GM21619 (cell line): ENCODE results near the gene CDC73.

ENCODE experiments used
- ATAC-seq: cut with Tn5 transposase; IDR thresholded peaks from one replicate; pipeline ENCODE4 v1.9.1; 2021; ENCODE audit not compliant: unreplicated experiment

The CDC73 gene

DNA sequence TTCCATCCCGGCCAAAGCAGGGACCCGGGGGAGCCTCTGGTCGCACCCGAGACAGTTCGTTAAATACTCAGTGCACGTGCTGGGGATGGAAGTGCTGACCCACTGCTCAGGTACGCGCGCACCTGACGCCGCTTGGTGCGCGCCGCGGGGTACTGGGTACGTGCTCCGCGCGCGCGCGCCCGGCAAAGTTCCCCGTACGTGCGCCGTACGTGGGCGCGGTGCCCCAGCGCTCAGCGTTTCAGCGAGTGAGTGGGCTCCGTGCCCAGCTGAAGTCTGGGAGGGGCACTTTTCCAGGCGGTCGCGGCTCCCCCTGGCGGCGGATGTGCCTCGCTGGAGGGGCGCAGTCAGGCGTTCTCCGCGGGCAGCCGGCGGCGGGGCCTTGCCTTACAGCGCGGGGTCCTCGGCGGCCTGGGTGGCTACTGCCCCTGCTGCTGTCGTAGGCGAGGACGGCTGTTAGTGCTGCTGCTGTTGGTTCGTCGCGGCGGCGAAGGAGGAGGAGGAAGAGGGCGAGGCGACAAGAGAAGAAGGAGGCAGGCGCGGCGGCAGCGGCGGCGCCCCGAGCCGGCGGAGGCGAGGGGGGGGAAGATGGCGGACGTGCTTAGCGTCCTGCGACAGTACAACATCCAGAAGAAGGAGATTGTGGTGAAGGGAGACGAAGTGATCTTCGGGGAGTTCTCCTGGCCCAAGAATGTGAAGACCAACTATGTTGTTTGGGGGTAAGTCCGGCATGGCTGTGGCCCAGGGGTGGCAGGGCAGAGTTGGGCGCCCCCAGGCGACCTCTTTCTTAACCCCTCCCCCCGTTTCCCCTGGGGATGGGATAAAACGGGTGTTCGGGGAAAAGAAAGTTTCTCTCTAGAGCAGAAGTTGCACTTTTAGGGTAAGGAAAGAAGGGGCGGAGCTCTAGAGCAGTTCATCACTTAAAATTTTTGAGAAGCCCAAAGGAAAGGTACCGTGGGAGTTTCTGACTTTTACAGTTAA, at the start of gene CDC73:
Gene CDC73, plus strand, starts transcription at position 416 of the 978 bp plus-strand sequence. Its CDS starts 170 bp downstream, at position 586.
- peak; percentile 89 for ATAC-seq

DNA sequence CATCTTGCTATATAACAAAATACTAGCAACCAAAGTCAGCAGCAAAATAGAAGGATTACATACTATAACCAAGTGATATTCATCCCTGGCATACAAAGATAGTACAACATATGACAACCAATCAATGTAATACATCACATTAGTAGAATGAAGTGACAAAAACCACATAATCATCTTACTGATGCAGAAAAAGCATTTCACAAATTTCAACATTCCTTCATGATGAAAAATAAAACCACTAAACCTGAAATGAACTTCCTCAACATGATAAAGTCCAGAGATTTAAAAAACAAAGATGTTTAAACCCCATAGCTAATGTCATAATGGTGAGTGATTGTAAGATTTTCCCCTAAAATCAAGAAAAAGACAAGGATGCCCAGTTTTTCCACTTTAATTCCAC, 43.8 kb upstream of the CDC73 start:
- ATAC-seq, result no peak

DNA sequence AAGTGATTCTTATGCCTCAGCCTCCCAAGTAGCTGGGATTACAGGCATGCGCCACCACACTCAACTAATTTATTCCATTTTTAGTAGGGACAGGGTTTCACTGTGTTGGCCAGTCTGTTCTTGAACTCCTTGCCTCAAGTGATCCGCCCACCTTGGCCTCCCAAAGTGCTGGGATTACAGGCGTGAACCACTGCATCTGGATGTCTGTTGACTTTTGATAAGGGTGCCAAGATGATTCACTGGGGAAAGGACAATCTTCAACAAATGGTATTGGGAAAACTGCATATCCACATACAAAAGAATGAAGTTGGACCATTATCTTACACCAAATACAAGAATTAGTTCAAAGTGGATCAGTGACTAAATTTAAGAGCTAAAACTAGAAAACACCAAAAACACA, 42.6 kb upstream of the CDC73 start:
- ATAC-seq, result no peak

DNA sequence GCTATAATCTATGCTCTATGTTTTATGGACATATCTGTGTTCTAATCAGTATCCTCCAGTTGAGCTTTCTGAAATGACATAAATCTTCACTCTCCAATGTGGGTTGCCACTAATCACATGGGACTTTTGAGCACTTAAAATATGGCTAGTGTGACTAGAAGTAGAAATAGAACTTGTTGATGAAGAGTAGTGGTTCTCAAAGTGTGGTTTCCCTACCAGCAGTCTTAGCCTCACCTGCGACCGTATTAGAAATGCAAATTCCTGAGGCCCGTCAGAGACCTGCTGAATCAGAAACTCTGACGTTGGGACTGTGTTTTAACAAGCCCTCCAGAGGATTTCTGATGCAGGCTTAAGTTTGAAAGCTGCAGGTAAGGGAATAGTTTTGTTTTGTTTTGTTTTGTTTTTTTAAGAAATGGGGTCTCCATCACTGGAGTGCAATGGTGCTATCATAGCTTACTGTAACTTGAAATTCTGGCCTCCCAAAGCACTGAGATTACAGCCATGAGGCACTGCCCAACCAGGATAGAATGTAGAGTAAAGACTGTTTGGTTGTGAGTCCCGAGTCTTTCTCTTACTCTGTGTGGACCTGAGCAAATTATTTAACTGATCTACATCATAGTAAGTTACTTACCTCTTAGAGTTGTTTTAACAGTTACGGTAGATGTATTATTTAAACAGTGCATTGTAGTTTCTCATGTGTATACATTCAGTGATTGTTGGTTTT, 38.3 kb upstream of the CDC73 start:
- peak; percentile 98 for ATAC-seq

DNA sequence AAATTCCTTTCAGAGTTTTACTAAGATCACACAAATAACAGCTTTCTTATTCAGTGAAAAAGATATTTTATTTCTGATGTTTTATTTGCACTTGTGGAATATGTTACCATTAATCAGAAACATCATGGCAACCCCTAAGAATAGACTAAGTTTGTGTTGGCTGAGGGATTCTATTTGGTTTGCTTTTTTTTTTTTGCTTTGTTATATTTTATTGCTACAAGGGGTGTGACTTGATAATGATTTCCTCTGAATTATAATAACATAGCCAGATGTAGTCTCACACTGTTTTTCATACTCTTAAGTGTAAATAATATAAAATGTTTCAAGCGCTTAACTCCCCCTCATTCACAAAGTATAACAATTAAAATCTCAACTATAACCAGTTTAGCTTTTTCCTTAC, 36.6 kb upstream of the CDC73 start:
- ATAC-seq, result no peak

DNA sequence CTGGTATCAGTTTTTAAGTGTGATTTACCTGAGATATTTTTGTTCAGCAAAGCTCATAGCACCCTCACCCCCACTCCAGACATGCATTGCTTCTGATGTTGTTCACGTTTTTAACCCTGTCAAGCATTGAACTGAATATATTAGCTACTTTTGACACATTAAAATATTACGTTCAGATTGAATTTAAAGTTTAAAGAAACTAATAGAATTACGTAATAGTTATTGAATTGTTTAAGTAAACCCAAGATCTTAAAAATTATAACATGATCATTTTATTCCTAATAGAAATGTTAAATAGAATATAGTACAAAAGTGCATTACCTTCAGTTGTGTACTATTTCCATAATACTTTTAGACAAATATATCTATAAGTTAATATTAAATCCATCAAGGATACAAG, 35.5 kb upstream of the CDC73 start:
- no peak for ATAC-seq

DNA sequence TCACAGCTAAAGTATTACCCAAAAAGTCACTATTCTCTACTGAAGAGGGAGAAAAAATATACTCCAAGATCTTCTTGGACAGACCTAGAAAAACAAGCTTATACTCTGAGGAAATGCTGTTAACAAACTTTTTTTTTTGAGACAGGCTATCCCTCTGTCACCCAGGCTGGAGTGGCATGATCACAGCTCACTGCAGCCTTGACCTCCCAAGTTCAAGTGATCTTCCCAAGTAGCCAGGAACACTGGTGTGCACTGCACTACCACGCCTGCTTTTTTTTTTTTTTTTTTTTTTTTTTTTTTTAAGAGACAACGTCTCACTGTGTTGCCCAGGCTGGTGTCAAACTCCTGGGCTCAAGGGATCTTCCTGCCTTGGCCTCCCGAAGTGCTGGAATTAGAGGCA, 33.9 kb upstream of the CDC73 start:
- no peak for ATAC-seq

DNA sequence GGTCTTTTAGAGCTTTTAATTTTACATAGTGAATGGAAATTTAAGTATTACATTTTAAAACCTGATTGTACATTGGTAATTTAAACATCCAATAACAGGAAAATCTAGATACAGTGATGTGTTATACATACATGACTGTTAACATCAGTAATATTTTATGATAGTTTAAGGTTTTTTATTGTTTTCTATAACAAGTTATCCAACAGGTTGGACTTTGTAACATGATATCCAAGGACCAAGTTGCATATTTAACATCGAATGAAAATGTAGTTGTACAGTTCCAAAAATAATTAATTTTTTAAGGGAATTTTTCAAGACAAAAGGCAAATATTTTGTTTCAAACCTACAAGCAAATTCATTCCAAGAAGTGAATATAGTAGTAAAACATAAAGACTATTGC, 31.0 kb upstream of the CDC73 start:
- no peak for ATAC-seq

DNA sequence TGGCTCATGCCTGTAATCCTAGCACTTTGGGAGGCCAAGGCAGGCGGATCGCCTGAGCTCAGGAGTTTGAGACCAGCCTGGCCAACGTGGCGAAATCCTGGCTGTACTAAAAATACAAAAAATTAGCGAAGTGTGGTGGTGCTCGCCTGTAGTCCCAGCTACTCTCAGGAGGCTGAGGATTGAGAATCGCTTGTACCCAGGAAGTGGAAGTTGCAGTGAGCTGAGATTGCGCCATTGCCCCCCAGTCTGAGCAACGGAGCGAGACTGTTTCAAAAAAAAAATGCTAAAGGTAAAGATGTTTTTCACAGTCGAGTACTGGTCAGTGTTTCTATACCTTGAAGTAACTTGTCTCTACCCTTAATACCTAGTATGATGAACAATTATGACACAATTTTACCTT, 27.7 kb upstream of the CDC73 start:
- ATAC-seq, result no peak

DNA sequence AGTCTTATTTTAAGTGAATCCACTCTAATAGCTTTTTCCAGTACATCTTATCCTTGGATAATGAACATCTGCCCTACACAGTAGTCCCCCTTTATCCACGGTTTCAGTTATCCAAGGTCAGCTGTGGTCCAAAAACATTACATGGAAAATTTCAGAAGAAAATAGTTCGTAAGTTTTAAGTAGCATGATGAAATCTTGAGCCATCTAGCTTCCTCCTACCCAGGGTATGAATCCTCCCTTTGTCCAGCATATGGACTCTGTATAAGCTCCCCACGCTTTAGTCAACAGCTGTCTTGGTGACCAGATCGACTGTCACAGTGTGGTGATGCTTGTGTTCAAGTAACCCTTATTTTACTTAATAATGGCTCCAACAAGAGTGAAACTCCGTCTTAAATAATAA, 19.2 kb upstream of the CDC73 start:
- no peak for ATAC-seq

DNA sequence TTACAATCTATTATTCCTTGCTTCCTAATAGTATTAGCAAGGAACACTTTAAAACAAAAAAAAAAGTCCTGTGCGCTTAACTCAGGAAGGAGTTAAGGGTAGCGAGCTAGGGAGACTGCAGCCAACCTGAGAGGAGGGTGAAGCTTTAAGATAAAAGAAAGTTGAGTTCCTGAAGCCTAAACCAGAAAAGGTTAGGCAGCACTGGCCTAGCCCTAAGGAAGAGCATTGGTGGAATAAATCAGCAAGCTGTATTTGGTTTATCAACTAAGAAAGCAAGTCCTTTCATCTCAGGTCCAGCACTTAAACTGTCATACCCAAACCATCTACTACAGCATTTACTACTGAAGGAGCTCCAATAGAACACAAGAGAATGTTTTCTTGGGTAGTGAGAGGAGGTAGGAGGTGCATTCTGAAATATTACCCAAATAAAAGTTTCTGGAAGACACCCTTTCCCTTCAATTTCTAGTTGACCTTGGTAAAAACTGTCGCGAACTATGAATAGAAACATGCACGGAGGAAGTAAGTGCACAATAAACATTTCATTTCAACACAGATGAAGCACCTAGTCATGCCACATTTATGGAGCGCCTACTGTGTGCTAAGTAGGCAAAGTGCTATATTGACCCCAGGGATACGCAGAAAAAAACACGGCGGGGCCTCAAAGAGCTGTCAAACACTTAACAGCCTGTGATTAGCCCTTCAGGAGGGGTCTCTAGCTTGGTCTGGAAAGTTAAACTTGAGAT, 17.9 kb upstream of the CDC73 start:
- no peak for ATAC-seq

DNA sequence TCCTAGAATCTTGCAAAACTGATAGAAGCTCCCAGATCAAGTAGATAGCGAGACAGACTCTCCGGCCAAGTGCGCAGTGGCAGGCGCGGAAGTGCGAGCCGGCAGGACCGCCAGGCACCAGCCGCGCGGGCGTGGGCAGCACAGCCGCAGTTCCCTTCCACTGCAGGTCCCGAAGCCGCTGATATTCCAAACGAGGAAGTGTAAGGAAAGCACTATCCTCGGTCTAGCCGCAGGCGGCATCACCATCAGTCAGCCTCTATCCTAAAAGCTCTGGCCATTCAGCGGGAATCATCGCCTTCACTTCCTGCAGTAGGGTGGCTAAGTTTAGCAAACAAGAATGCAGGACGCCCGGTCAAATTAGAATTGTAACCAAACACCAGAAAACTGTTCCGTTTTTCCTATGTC, 17.3 kb upstream of the CDC73 start:
- peak; percentile 29 for ATAC-seq

DNA sequence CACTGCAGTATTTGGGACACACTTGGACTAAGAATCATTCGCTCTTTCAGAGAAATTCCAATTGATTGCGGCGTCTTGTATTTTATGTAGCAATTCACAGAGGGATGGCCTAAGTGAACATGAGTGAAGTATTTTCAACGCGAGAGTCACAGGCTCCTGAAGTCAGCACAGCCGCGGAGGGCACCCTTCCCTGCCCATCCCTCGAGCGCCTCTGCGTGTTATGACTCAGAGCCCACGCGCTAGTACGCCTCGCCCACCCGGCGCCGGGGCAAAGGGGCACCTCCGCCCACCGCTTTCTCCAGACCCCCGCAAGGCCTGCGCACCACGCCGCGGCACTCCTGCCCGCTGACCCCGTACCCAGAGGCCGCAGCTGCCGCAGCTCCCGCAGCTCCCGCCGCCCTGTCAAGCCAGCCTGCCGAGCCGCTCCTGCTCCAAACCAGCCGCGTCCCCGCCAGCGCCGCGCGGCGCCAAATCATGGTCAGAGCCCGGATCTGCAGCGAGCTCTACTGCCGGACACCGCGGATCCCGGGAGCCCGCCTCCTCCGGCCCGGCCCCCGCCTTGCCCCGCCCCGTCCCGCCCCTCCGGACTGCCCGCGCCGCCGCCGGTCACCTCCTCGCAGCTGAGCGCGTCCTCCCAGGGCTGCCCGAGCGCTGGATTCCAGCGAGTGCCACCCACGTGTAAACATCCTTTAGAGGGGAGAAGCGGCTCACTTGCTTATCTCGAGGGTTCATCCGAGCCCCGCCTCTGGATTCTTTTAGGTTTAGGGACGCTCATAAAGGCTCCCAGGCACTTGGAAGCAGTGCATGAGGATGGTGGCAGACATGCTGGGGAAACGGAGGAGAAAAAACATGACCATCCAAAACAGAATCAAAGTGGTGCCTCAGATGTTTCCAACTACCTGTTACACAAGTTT, 16.7 kb upstream of the CDC73 start, which contains the start of gene GLRX2:
Gene GLRX2, minus strand, starts transcription at position 508 of the 914 bp plus-strand sequence. Its CDS starts 32 bp downstream, at position 476.
- peak; percentile 90 for ATAC-seq

DNA sequence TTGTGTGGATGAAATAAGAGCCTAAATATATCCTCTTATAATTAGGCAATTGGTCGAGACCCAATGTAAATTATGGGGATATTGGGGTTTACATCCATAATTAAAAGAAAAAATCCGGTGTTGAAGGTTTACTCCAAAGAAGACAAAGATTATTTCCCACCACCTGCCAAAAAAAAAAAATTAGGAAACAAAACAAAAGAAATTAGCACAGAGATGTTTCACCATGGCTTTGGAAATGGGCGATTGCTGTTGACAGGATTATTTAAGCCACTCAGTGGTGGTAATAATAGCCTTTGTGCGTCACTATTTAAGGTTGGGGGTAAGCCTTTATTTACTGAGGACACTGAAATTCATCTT, 16.0 kb upstream of the CDC73 start:
- no peak for ATAC-seq

DNA sequence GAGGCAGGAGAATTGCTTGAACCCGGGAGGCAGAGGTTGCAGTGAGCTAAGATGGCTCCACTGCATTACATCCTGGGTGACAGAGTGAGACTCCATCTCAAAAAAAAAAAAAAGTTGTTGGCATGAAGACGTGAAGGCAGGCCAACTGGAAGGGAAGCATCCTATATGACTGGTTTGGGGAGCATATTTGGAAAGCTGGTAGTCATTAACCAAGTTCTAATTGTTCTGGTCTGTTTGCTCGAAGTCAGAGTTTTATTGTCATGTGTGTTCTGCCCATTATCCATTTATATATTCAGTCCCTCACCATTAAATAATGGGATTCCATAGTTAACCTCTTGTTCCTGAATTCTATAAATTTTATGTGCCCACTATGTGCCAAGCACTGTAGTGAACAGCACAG, 13.4 kb upstream of the CDC73 start:
- no peak for ATAC-seq

DNA sequence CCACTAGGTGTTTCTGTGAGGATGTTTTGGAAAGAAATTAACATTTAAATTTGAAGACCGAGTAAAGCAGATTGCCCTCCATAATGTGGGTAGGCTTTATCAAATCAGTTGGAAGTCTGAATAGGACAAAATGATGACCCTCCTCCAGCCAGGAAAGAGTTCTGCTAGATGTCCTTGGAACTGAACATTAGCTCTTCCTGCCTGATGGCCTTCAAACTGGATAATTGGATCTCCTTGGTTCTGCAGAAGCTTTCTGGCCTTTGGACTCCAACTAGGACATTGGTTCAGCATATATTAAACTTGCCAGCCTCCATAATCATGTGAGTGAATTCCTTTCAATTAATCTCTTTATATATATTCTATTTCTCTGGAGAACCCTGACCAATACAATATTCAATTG, 12.2 kb upstream of the CDC73 start:
- ATAC-seq, result no peak

DNA sequence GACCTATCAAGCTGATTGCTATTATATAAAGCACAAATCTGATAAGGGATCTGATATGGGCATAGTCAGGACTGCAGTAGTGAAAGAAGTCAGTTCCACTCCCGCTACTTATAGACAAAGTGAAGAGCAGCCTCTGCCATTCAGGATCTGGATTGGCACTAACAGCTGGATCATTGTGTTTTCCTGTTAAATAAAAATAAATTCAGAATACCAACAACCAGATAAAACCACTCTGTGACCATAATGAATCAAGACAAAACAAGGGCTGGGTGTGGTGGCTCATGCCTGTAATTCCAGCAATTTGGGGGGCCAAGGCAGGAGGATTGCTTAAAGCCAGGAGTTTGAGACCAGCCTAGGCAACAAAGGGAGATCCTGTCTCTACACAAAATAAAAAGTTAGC, 11.6 kb upstream of the CDC73 start:
- ATAC-seq, result no peak

DNA sequence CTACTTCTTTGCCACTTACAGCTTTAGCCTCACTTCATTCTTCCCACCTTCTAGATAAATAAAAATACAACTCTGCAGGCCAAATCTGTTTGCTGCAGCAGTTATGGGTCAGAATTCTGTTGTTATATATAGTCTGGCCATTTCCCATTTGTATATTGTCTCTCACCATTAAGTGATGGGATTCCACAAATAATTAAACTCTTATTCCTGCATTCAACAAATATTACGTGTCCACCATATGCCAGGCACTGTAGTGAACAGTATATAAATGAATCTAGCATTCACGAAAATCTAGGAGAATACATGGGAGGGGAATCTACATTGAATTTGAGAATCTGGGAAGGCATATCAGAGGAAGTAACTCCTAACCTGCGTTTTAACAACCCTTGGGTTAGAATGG, 11.0 kb upstream of the CDC73 start:
- no peak for ATAC-seq

DNA sequence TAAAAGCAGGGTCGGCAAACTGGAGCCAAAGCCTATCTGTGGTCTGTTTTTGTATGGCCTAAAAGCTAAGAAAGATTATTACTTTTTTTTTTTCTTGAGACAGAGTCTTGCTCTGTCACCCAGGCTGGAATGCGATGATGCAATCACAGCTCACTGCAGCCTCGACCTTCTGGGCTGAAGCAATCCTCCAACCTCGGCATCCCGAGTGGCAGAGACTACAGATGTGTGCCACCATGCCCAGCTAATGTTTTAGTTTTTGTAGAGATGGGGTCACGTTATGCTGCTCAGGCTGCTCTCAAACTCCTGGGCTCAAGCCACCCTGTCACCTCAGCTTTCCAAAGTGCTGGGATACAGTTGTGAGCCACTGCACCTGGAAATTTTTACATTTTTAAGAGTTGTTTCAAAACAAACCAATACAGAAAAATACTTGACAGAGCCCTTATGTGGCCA, 10.2 kb upstream of the CDC73 start:
- ATAC-seq, result no peak

DNA sequence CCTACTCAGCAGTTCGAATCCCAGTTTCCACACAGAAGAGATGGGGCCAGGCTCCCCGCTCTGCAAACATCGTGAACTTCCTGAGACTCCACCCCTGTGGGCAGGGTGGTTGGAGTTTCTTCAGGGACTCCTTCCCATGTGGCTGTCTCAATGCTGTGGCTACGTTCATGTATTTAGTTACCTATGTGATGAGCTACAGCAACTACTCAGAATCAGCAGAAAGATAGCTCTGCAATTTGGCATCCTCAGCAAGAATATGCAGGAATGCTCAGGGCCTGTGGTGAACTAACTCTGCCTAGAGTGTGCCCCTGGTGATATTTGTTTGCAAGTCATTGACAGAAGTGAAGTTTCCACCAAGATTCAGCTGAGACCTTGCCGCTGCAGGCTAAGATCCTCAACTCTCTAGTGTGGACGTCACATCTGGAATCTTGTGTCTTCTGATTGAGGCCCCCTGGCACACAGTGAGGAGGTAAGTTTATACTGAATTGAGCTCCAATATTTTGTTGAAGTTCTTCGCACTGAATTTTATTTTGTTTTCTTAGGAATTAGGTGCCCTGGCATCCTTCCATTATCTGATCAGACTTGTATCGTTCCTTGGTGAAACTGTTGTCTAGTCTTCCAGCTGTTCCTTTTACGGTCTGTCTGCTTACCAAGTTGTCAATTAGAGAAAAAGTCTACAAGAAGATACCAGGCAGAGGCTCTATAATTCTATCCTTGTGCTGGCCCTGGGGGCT, 8.4 kb upstream of the CDC73 start:
- ATAC-seq, result no peak
